ENCODE results near the gene BRCA2.

The BRCA2 gene

GRCh38 chr13:32431361-32431760 is 116.1 kb downstream of the BRCA2 start:
- no peak for DNase-seq

DNA sequence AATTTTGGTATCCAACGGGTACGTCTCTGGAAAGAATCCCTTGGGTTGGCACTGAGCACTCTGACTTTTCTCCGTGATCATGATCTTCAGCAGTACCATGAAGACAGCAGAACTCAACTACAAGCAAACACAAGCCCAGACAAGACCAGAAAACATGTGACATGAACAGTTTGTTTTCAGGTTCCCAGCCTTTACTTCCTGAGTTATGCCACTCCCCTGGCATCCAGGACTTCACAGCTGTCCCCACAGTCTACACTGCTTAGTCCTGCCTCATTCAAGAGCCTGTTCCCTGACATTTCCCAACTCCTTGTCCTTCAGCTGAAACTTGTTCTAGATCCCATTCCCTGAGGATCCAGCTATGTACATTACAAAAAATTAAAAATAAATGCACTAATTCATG is 117.5 kb downstream of the BRCA2 start:
- no peak for DNase-seq

DNA sequence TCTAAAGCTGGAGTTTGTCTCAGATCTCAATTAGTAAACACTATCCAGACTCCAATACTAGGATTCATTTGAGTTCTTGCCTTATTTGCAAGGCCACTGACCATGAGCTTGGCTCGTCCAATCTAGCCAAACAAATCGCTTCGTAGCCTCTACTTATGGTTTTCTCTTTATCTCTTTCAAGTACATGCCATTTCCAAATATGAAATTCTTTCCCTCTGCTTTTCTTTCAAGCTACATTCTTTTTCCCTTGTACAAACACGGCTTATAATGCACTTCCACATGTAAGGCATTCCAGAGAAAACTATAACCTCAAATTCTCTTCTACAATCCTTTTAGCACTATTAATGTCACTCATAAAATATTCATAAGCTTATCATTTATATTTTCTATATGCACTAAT is 123.6 kb downstream of the BRCA2 start:
- no peak for DNase-seq

DNA sequence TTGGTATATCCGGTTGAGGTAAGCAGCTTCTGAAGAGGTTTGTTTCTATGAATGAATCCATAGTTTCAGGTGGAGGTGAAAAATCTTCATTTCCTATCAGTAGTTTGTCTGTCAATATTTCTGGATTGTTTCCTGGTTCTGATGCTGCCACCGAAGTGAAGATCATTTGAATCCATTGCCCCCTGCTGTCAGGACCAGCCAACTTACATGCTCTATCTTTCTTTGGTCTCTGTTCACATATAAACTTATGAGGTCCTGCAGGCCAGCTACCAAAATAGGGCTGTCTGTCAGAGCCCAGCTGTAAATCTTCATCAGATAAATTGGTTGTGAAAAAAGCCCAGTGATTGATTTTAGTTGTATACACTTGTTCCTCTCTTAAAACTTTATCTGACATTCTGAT is 127.8 kb downstream of the BRCA2 start:
- DNase-seq = peak; percentile 29

DNA sequence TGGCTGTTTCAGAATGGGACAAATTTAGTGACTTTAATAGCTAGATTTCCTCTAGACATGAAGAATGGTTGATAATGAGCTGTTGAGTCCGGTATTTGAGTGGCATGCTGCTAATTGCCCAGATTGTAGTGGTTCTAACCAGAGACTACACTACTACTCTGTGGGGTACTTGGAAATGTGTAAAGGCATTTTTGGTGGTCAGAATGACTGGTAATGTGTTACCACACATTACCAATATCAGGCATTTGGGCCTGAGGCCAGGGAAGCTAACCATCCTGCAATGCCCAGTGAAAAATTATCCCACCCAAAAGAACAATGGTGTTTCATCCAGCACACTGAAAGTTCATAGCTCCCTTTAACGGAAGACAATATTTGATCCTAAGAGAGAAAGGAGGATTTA is 130.2 kb downstream of the BRCA2 start:
- no peak for DNase-seq

DNA sequence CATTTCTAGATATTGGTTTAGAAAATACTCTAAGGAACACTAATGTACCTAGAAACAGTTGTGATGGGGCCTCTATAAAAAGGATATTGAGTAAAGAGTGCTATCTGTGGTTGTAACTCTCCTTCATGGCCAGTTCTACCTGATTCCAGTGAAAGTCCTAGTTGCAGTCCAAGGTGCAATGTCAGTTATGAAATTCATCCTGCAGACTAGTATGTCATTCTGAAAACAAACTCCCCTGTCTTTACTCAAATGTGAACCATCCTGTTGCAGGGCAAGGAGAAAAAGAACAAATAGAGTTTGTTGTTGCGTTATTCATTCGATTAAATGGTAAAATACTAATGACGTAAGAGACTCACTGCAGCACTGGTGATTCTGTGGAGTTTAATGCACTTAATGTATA is 130.9 kb downstream of the BRCA2 start:
- no peak for DNase-seq

- DNase-seq = no peak
Observed at GRCh38 chr13:32446773-32447465, 131.6 kb downstream of the BRCA2 start.

- DNase-seq = no peak
Observed at GRCh38 chr13:32447894-32448623, 132.8 kb downstream of the BRCA2 start.

DNA sequence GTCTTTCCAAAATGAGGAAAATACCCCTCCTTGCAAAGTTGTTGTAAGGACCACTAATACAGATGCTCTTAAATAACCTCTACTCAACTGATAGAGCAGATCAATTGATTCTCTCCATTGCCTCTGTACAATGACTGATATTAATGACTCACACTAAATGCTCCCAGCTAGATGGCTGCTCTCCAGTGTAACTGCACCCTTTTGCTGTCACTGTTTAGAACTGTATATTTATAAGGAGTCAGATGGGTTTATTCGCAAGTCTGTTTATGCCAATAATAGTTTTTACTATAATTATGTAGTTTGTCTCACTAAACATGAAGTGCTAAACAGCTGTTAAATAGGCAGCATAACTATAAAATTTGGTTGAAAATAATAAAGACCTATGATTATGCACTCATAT is 133.7 kb downstream of the BRCA2 start:
- no peak for DNase-seq

All from activated naive CD4-positive, alpha-beta T cell treated with Interleukin-2 at 50 U/mL for 16 hours (primary cell).